Esophagus muscularis mucosa (tissue), 4 donors: ENCODE data around the gene CHCHD3. TPM values are rescaled to one million over a fixed set of nuclear protein-coding genes. Genes with fewer than 3 reads are reported as not detected.
A peak's percentile ranks its signal among the peaks of the same experiment; 100 is the strongest.
"Not testable (repeated sequence)": the region's sequence is repeated elsewhere in the genome, so short reads cannot be mapped to it uniquely, and the experiment has no call there.

Source experiments
- DNase-seq: peaks from one replicate; pipeline ENCODE4 v3.0.0-alpha.2; 2017; ENCODE audit errors: extremely low spot score
- H3K27ac ChIP-seq, 4 donors: fragments of 200-600 bp; sonication (generic); replicated peaks in 1 of 4; 1 replicate in 3 of 4; 2 replicates in 1 of 4; pipeline ENCODE4 v1.5.1; 2016 to 2019; ENCODE audit warnings: mild to moderate bottlenecking in 1 of 4
- H3K27me3 ChIP-seq, 4 donors: fragments of 200-600 bp; sonication (generic); one replicate each; pipeline versions ENCODE4 v1.5.1 to v1.6.0; 2016 to 2019
- H3K36me3 ChIP-seq, 4 donors: fragments of 200-600 bp; sonication (generic); one replicate each; pipeline ENCODE4 v1.5.1; 2016 to 2019
- H3K4me1 ChIP-seq, 4 donors: fragments of 200-600 bp; sonication (generic); one replicate each; pipeline ENCODE4 v1.5.1; 2016 to 2019
- H3K4me3 ChIP-seq, 4 donors: fragments of 200-600 bp; sonication (generic); 1 replicate in 2 of 4; 2 replicates in 2 of 4; pipeline ENCODE4 v1.5.1; 2016 to 2019; ENCODE audit warnings: mild to moderate bottlenecking in 4 of 4, moderate library complexity in 1 of 4
- H3K9me3 ChIP-seq, 4 donors: fragments of 200-600 bp; sonication (generic); 1 replicate in 3 of 4; 2 replicates in 1 of 4; pipeline ENCODE4 v1.5.1; 2016 to 2019
- EP300 ChIP-seq: sonication (generic); formaldehyde crosslinking; IDR thresholded peaks from one replicate; pipeline ENCODE4 v1.6.1; 2017; ENCODE audit warnings: antibody characterized with exemption
- POLR2A ChIP-seq: fragments of 450-650 bp; IDR thresholded peaks from one replicate; pipeline ENCODE4 v1.6.1; 2017; ENCODE audit warnings: antibody characterized with exemption, moderate library complexity, mild to moderate bottlenecking, low read depth
- POLR2AphosphoS5 ChIP-seq, 2 donors: sonication (generic); formaldehyde crosslinking; IDR thresholded peaks; one replicate each; pipeline ENCODE4 v1.6.1; 2017; ENCODE audit warnings: antibody characterized with exemption in 2 of 2
- WGBS: methylation state at CpG from one replicate; pipeline ENCODE4 v1.1.5; 2018; 5-methylcytosine and 5-hydroxymethylcytosine counted together
- intact Hi-C: fragments of 100-400 bp; cut with DNase I; formaldehyde crosslinking; loops from one replicate; pipeline ENCODE4 v1.15.1; 2023
- total RNA-seq, 4 donors: library from RNA; depleted of rRNA; stranded (reverse); fragments of >200 nt; gene quantifications; one replicate each; pipeline versions ENCODE4 v1.1.0 to v1.2.1, GENCODE V29; 2016
- TF ChIP-seq, protein P1 (sequence below), 3 experiments: fragments of 200-600 bp in 2 of 3; fragments of 450-650 bp in 1 of 3; sonication (generic) in 2 of 3; IDR thresholded peaks; one replicate each; pipeline ENCODE4 v1.5.1; 2017 to 2019; ENCODE audit warnings: antibody characterized with exemption in 3 of 3, mild to moderate bottlenecking in 2 of 3, moderate library complexity in 1 of 3

CHCHD3 gene
- total RNA-seq, 4 donors from 2014 or later, result 58.6 to 74.3 (median 68.9) TPM

DNA sequence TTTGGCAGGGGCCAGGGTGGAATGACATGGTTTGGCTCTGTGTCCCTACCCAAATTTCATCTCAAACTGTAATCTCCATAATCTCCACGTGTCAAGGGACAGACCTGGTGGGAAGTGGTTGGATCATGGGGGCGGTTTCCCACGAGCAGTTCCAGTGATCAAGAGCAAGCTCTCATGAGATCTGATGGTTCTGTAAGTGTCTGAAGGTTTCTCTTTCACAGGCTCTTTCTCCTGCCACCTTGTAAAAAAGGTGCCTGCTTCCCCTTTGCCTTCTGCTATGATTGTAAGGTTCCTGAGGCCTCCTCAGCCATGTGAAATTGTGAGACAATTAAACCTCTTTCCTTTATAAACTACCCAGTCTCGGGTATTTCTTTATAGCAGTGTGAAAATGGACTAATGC is 188.3 kb downstream of the CHCHD3 start:
- no peaks in the 10 kb centered on the region for H3K27me3 ChIP-seq
- WGBS, result 88% methylated on average over 4 of the region's 4 CpGs
- H3K4me1 ChIP-seq, result no peaks in the 10 kb centered on the region
- H3K27ac ChIP-seq, result no peak overlapping the region
- intact Hi-C loops, result no loop called here
- DNase-seq, result peak; percentile 21
- H3K36me3 ChIP-seq, result peaks cover 0 to 7% (median 2%) of the 10 kb centered on the region in 4 donors
- no peak overlapping the region for H3K4me3 ChIP-seq
- TF ChIP-seq POLR2AphosphoS5 (IDR thresholded peaks at IDR 0.05) (no peak), POLR2A (no peak), EP300 (no peak)
- TF ChIP-seq, protein P1, sequence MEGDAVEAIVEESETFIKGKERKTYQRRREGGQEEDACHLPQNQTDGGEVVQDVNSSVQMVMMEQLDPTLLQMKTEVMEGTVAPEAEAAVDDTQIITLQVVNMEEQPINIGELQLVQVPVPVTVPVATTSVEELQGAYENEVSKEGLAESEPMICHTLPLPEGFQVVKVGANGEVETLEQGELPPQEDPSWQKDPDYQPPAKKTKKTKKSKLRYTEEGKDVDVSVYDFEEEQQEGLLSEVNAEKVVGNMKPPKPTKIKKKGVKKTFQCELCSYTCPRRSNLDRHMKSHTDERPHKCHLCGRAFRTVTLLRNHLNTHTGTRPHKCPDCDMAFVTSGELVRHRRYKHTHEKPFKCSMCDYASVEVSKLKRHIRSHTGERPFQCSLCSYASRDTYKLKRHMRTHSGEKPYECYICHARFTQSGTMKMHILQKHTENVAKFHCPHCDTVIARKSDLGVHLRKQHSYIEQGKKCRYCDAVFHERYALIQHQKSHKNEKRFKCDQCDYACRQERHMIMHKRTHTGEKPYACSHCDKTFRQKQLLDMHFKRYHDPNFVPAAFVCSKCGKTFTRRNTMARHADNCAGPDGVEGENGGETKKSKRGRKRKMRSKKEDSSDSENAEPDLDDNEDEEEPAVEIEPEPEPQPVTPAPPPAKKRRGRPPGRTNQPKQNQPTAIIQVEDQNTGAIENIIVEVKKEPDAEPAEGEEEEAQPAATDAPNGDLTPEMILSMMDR (IDR thresholded peaks at IDR 0.05), result no peak
- H3K9me3 ChIP-seq, result no peaks in the 10 kb centered on the region

DNA sequence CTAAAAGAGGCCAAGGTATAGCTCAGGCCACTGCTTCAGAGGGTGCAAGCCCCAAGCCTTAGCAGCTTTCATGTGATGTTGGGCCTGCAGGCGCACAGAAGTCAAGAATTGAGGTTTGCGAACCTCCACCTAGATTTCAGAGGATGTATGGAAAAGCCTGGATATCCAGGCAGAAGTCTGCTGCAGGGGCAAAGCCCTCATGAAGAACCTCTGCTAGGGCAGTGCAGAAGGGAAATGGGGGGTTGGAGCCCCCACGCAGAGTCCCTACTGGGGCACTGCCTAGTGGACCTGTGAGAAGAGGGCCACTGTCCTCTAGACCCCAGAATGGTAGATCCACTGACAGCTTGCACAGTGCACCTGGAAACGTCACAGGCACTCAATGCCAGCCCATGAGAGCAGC is 189.1 kb downstream of the CHCHD3 start:
- H3K4me3 ChIP-seq, H3K27me3 ChIP-seq, intact Hi-C loops, H3K4me1 ChIP-seq, DNase-seq, H3K36me3 ChIP-seq, H3K27ac ChIP-seq, H3K9me3 ChIP-seq: not testable (repeated sequence)
- WGBS, result 100% methylated on average over 4 of the region's 4 CpGs

DNA sequence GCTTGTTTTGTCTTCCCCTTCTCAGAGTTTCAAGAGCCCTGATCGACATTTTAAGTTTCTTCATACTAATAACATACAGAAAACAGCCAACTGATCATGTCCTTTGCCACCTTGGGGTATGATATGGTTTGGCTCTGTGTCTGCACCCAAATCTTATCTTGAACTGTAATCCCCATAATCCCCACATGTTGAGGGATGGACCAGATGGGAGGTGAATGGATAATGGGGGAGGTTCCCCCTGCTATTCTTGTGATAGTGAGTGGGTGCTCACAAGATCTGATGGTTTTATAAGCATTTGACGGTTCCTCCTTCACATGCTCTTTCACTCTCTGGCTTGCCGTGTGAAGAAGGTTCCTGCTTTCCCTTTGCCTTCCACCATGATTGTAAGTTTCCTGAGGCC is 190.3 kb downstream of the CHCHD3 start:
- WGBS, result 91% methylated on average over 3 of the region's 3 CpGs
- peak; percentile 45 for DNase-seq
- no peak for TF ChIP-seq POLR2A
- TF ChIP-seq EP300, result no peak
- no peak for TF ChIP-seq POLR2AphosphoS5 (IDR thresholded peaks at IDR 0.05)
- TF ChIP-seq, protein P1 (IDR thresholded peaks at IDR 0.05), result no peak
- intact Hi-C loops, result no loop called here
- no peaks in the 10 kb centered on the region for H3K9me3 ChIP-seq
- H3K4me1 ChIP-seq, result no peaks in the 10 kb centered on the region
- H3K4me3 ChIP-seq, result no peak overlapping the region
- no peaks in the 10 kb centered on the region for H3K36me3 ChIP-seq
- H3K27ac ChIP-seq, result no peak overlapping the region
- no peaks in the 10 kb centered on the region for H3K27me3 ChIP-seq

DNA sequence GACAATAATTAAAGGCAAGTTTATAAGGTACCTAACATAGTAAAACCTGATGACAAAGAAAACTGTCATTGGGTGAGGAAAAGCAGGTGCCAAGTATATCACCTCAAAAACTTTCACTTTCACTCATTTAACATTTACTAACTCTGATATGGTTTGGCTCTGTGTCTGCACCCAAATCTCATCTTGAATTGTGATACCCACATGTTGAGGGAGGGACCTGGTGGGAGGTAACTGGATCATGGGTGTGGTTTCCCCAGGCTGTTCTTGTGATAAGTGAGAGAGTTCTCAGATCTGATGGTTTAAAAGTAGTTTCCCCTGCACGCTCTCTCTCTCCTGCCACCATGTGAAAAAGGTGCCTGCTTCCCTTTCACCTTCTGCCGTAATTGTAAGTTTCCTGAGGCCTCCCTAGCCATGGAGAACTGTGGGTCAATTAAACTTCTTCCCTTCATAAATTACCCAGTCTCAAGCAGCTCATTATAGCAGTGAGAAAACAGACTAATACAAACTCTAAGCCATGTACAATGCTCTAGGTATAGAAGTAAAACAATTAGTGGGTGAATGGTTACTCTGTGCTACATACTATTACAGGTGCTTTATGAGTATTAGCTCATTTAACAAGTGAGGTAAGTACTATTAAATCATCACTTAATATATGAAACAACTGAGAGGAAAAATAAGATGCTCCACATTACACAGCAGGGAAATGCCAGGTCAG is 199.0 kb downstream of the CHCHD3 start:
- DNase-seq, result no peak
- 100% methylated on average over 2 of the region's 2 CpGs for WGBS
- no peak overlapping the region for H3K4me3 ChIP-seq
- H3K27ac ChIP-seq, result no peak overlapping the region
- H3K36me3 ChIP-seq, result peaks cover 0 to 15% (median 0%) of the 10 kb centered on the region in 4 donors
- H3K9me3 ChIP-seq, result no peaks in the 10 kb centered on the region
- H3K27me3 ChIP-seq, result no peaks in the 10 kb centered on the region
- peaks cover 0 to 14% (median 5%) of the 10 kb centered on the region in 4 donors for H3K4me1 ChIP-seq
- intact Hi-C loops, result no loop called here
- TF ChIP-seq EP300, result no peak
- TF ChIP-seq, protein P1 (IDR thresholded peaks at IDR 0.05), result no peak
- no peak for TF ChIP-seq POLR2AphosphoS5 (IDR thresholded peaks at IDR 0.05)

DNA sequence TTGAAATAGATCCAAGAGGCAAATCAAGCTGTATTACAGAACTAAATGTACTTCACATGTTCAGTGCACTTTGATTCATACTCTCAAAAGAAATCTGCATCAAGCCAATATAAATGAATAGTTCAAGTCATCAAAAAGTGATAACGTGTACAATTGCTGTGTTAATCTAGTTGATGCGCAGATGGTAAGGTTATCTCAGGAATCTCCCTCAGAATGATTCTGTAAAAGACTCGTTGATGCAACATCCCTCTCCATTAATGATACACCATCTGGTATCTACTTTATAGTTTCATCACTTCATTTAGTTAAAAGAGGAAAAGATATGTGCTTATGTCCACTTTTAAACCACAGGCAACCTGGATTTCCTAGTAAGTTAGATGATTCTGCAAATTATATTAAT is 200.6 kb downstream of the CHCHD3 start:
- WGBS, result 89% methylated on average over 3 of the region's 3 CpGs
- peaks cover 0 to 15% (median 0%) of the 10 kb centered on the region in 4 donors for H3K36me3 ChIP-seq
- no peak for DNase-seq
- peaks cover 0 to 17% (median 5%) of the 10 kb centered on the region in 4 donors for H3K4me1 ChIP-seq
- H3K27me3 ChIP-seq, result no peaks in the 10 kb centered on the region
- no peaks in the 10 kb centered on the region for H3K9me3 ChIP-seq
- no peak for TF ChIP-seq POLR2A
- TF ChIP-seq POLR2AphosphoS5 (IDR thresholded peaks at IDR 0.05), result no peak
- TF ChIP-seq, protein P1 (IDR thresholded peaks at IDR 0.05), result no peak
- TF ChIP-seq EP300, result no peak
- intact Hi-C loops, result no loop called here
- H3K27ac ChIP-seq, result no peak overlapping the region
- H3K4me3 ChIP-seq, result no peak overlapping the region
